Body of pancreas (tissue), 4 donors: Measurements from ENCODE around the gene DESI1. TPM values are rescaled to one million over a fixed set of nuclear protein-coding genes. Genes with fewer than 3 reads are reported as not detected.
A peak's percentile ranks its signal among the peaks of the same experiment; 100 is the strongest.
"Not testable (repeated sequence)": the region's sequence is repeated elsewhere in the genome, so short reads cannot be mapped to it uniquely, and the experiment has no call there.

Experiments
- ATAC-seq: fragments of 150-250 bp; one replicate; pipeline ENCODE4 v1.9.1; 2016
- DNase-seq, 4 donors: peaks; one replicate each; pipeline ENCODE4 v3.0.0-alpha.2; 2019
- H3K27ac ChIP-seq, 4 donors: fragments of 200-600 bp; sonication (generic); 1 replicate in 3 of 4; 2 replicates in 1 of 4; pipeline versions ENCODE4 v1.5.1 to v1.6.1; 2016 to 2019; ENCODE audit warnings: mild to moderate bottlenecking in 1 of 4, mixed read lengths in 1 of 4, moderate library complexity in 1 of 4
- H3K27me3 ChIP-seq, 2 donors: fragments of 200-600 bp; sonication (generic); one replicate each; pipeline ENCODE4 v1.6.0; 2016; ENCODE audit warnings: mild to moderate bottlenecking in 1 of 2
- H3K36me3 ChIP-seq, 2 donors: fragments of 200-600 bp; sonication (generic); replicated peaks in 1 of 2; 2 replicates each; pipeline ENCODE4 v1.5.1; 2016; ENCODE audit warnings: low read depth in 2 of 2; ENCODE audit not compliant: insufficient read depth in 1 of 2
- H3K4me1 ChIP-seq: fragments of 200-600 bp; sonication (generic); one replicate; pipeline ENCODE4 v1.6.0; 2016
- H3K4me3 ChIP-seq, 2 donors: fragments of 200-600 bp; sonication (generic); 1 replicate in 1 of 2; 2 replicates in 1 of 2; pipeline ENCODE4 v1.5.1; 2016 to 2019
- H3K9me3 ChIP-seq, 3 donors: fragments of 200-600 bp; sonication (generic); 1 replicate in 2 of 3; 2 replicates in 1 of 3; pipeline ENCODE4 v1.5.1; 2016
- POLR2A ChIP-seq, 3 donors: fragments of 450-650 bp; IDR thresholded peaks; one replicate each; pipeline ENCODE4 v1.6.1; 2016; ENCODE audit warnings: antibody characterized with exemption in 3 of 3, mild to moderate bottlenecking in 2 of 3
- WGBS, 2 donors: methylation state at CpG; one replicate each; pipeline ENCODE4 v1.1.5; 2017; 5-methylcytosine and 5-hydroxymethylcytosine counted together
- intact Hi-C: fragments of 100-400 bp; cut with DNase I; formaldehyde crosslinking; loops from one replicate; pipeline ENCODE4 v1.15.1; 2023
- total RNA-seq, 2 donors: library from RNA; depleted of rRNA; stranded (reverse); fragments of >200 nt; gene quantifications; one replicate each; pipeline ENCODE4 v1.1.0, GENCODE V29; 2016
- TF ChIP-seq, protein P1 (sequence below), 7 experiments: fragments of 450-650 bp in 4 of 7; fragments of 200-600 bp in 3 of 7; sonication (generic) in 3 of 7; IDR thresholded peaks; one replicate each; pipeline ENCODE4 v1.5.1; 2016 to 2019; ENCODE audit warnings: antibody characterized with exemption in 7 of 7

The DESI1 gene
- total RNA-seq, 2 donors from 2014 or later = 11.2 to 17.1 TPM

DNA sequence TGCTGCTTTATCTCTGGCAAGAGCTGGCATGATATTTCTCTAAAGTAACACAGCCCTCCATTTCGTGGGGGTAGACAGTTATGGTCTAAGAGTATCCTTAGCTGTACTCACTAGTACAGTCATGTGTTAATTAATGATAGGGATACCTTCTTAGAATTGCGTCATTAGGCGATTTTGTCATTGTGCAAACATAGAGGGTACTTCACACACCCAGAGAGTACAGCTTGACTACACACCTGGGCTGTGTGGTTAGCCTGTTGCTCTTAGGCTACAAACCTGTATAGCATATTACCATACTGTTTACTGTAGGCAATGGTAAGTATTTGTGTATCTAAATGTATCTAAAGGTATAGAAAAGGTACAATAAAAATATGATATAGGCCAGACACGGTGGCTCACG, 17.3 kb upstream of the DESI1 start:
- Histone ChIP-seq H3K4me1 (no peaks in the 10 kb centered on the region), H3K36me3 (peaks cover 19 to 42% of the 10 kb centered on the region in 2 donors), H3K27me3 (no peaks in the 10 kb centered on the region), H3K27ac (no peak overlapping the region), H3K4me3 (no peak overlapping the region), H3K9me3 (no peaks in the 10 kb centered on the region)
- 89 to 90% methylated on average over 5 of the region's 5 CpGs for WGBS, 2 donors
- DNase-seq (no peak), ATAC-seq (peak; percentile 18)
- intact Hi-C loops = no loop called here
- TF ChIP-seq, protein P1, sequence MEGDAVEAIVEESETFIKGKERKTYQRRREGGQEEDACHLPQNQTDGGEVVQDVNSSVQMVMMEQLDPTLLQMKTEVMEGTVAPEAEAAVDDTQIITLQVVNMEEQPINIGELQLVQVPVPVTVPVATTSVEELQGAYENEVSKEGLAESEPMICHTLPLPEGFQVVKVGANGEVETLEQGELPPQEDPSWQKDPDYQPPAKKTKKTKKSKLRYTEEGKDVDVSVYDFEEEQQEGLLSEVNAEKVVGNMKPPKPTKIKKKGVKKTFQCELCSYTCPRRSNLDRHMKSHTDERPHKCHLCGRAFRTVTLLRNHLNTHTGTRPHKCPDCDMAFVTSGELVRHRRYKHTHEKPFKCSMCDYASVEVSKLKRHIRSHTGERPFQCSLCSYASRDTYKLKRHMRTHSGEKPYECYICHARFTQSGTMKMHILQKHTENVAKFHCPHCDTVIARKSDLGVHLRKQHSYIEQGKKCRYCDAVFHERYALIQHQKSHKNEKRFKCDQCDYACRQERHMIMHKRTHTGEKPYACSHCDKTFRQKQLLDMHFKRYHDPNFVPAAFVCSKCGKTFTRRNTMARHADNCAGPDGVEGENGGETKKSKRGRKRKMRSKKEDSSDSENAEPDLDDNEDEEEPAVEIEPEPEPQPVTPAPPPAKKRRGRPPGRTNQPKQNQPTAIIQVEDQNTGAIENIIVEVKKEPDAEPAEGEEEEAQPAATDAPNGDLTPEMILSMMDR (IDR thresholded peaks at IDR 0.05) = no peak
- no peak for TF ChIP-seq POLR2A (IDR thresholded peaks at IDR 0.05)

DNA sequence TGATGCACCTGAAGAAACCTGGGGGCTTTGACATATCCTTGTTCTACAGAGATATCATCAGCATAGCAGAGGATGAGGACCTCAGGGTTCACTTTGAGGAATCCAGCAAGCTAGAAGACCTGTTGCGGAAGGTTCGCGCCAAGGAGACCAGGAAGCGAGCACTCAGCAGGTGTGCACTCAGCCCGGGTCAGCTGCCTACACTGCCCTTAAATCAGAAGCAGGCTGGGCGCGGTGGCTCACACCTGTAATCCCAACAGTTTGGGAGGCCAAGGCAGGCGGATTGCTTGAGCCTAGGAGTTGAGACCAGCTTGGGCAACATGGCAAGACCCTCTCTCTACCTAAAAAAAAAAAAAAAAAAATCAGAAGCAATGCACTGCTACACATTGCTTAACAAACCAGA, 16.8 kb upstream of the DESI1 start:
- H3K27ac ChIP-seq, H3K4me1 ChIP-seq, intact Hi-C loops, DNase-seq, ATAC-seq, H3K9me3 ChIP-seq, H3K27me3 ChIP-seq, H3K4me3 ChIP-seq: not testable (repeated sequence)
- 94 to 100% methylated on average over 4 to 8 of the region's 8 CpGs for WGBS, 2 donors
- H3K36me3 ChIP-seq = peaks cover 19 to 42% of the 10 kb centered on the region in 2 donors

DNA sequence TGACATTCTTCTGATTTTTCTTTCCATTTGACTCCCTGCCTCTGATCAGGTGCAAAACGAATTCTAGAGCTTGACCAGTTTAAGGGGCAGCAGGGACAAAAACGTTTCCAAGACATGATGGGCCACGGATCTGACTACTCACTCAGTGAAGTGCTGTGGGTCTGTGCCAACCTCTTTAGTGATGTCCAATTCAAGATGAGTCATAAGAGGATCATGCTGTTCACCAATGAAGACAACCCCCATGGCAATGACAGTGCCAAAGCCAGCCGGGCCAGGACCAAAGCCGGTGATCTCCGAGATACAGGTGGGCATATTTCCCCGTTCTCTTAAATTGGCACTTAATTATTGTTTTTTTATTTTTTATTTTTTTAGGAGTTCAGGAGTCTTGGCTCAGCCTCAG, 15.6 kb upstream of the DESI1 start:
- no peaks in the 10 kb centered on the region for H3K4me1 ChIP-seq
- no peaks in the 10 kb centered on the region for H3K27me3 ChIP-seq
- WGBS, 2 donors = 78 to 81% methylated on average over 7 of the region's 7 CpGs
- DNase-seq (no peak), ATAC-seq (no peak)
- peaks cover 19 to 42% of the 10 kb centered on the region in 2 donors for H3K36me3 ChIP-seq
- no peak overlapping the region for H3K4me3 ChIP-seq
- no peak for TF ChIP-seq POLR2A (IDR thresholded peaks at IDR 0.05)
- TF ChIP-seq, protein P1 (IDR thresholded peaks at IDR 0.05) = no peak
- intact Hi-C loops = no loop called here
- H3K9me3 ChIP-seq = no peaks in the 10 kb centered on the region
- H3K27ac ChIP-seq = no peak overlapping the region

DNA sequence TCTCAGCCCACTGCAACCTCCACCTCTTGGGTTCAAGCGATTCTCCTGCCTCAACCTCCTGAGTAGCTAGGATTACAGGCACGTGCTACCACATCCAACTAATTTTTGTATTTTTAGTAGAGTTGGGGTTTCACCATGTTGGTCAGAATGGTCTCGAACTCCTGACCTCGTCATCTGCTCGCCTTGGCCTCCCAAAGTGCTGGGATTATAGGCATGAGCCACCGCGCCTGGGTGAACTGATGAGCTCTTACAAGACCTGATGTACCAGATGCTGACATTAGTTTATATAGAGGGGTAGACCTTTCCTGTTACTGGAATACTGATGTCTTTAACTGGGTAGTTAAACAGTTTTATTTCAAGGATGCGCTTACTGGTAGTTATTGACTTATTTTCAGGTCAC, 13.8 kb upstream of the DESI1 start:
- H3K4me3 ChIP-seq, H3K9me3 ChIP-seq, H3K4me1 ChIP-seq, H3K27ac ChIP-seq, intact Hi-C loops, DNase-seq, H3K27me3 ChIP-seq, ATAC-seq: not testable (repeated sequence)
- WGBS, 2 donors = 94 to 98% methylated on average over 8 of the region's 8 CpGs
- H3K36me3 ChIP-seq = peaks cover 19 to 43% of the 10 kb centered on the region in 2 donors

DNA sequence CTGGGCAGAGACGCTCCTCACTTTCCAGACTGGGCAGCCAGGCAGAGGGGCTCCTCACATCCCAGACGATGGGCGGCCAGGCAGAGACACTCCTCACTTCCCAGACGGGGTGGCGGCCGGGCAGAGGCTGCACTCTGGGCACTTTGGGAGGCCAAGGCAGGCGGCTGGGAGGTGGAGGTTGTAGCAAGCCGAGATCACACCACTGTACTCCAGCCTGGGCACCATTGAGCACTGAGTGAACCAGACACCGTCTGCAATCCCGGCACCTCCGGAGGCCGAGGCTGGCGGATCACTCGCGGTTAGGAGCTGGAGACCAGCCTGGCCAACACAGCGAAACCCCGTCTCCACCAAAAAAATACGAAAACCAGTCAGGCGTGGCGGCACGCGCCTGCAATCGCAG, 10.8 kb upstream of the DESI1 start:
- DNase-seq, H3K4me3 ChIP-seq, H3K27me3 ChIP-seq, H3K27ac ChIP-seq, intact Hi-C loops, H3K9me3 ChIP-seq, ATAC-seq, H3K4me1 ChIP-seq: not testable (repeated sequence)
- peaks cover 16 to 36% of the 10 kb centered on the region in 2 donors for H3K36me3 ChIP-seq
- 93 to 97% methylated on average over 3 to 9 of the region's 23 CpGs for whole genome bisulfite sequencing, 2 donors

DNA sequence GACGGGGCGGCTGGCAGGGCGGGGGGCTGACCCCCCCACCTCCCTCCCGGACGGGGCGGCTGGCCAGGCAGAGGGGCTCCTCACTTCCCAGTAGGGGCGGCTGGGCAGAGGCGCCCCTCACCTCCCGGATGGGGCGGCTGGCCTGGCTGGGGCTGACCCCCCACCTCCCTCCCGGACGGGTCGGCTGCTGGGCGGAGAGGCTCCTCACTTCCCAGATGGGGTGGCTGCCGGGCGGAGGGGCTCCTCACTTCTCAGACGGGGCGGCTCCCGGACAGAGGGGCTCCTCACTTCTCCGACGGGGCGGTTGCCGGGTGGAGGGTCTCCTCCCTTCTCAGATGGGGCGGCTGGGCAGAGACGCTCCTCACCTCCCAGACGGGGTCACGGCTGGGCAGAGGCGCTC, 10.3 kb upstream of the DESI1 start:
- intact Hi-C loops, H3K4me1 ChIP-seq, H3K4me3 ChIP-seq, ATAC-seq, H3K27ac ChIP-seq, H3K9me3 ChIP-seq, H3K27me3 ChIP-seq, DNase-seq: not testable (repeated sequence)
- peaks cover 11 to 31% of the 10 kb centered on the region in 2 donors for H3K36me3 ChIP-seq
- WGBS, 2 donors = 98% methylated on average over 9 of the region's 28 CpGs; no CpG with 5 or more reads in 1 of the 2 donors

DNA sequence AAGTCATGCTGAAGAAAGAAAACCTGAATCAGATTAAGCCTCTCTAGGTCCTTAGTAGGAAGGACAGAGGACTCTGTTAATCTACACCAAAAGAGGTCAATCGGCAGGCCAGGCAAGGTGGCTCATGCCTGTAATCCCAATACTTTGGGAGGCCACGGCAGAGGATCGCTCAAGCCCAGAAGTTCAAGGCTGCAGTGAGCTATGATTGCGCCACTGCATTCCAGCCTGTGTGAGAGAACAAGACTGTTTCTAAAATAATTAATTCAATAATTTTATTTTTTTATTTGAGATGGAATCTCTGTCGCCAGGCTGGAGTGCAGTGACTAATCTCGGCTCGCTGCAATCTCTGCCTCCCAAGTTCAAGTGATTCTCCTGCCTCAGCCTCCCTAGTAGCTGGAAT, 4.7 kb upstream of the DESI1 start:
- TF ChIP-seq, protein P1 (IDR thresholded peaks at IDR 0.05) = no peak
- no peak for TF ChIP-seq POLR2A (IDR thresholded peaks at IDR 0.05)
- WGBS, 2 donors = 93% methylated on average over 7 of the region's 7 CpGs
- intact Hi-C loops = no loop called here
- peaks cover 8 to 25% of the 10 kb centered on the region in 2 donors for H3K36me3 ChIP-seq
- H3K4me1 ChIP-seq = peaks cover 15% of the 10 kb centered on the region
- H3K27me3 ChIP-seq = no peaks in the 10 kb centered on the region
- DNase-seq (no peak), ATAC-seq (no peak)
- H3K27ac ChIP-seq = no peak overlapping the region
- H3K4me3 ChIP-seq = no peak overlapping the region
- H3K9me3 ChIP-seq = no peaks in the 10 kb centered on the region
